ENCODE results near the gene OXTR. TPM values are rescaled to one million over a fixed set of nuclear protein-coding genes. Genes with fewer than 3 reads are reported as not detected.

OXTR gene
- total RNA-seq, 1 donor from 2014 or later = 1.0 TPM

GRCh38 chr3:8790529-8790928 lies 21.1 kb upstream of the OXTR start:
- Mint-ChIP-seq H3K27ac (ENCODE audit: unreplicated experiment) (no peak overlapping the region), H3K27me3 (ENCODE audit: unreplicated experiment) (no peaks in the 10 kb centered on the region), H3K36me3 (ENCODE audit: low read depth, unreplicated experiment) (no peaks in the 10 kb centered on the region), H3K4me1 (ENCODE audit: unreplicated experiment) (peaks cover 3% of the 10 kb centered on the region), H3K9me3 (ENCODE audit: unreplicated experiment) (no peaks in the 10 kb centered on the region), H3K4me3 (ENCODE audit: unreplicated experiment) (no peak overlapping the region)
- DNase-seq (ENCODE audit: low spot score) = no peak
- TF ChIP-seq CTCF (IDR thresholded peaks at IDR 0.05; ENCODE audit: unreplicated experiment) = no peak

GRCh38 chr3:8784676-8785435 lies 15.4 kb upstream of the OXTR start:
- DNase-seq (ENCODE audit: low spot score) = no peak
- Mint-ChIP-seq H3K27ac (ENCODE audit: unreplicated experiment) (no peak overlapping the region), H3K9me3 (ENCODE audit: unreplicated experiment) (no peaks in the 10 kb centered on the region), H3K4me3 (ENCODE audit: unreplicated experiment) (no peak overlapping the region), H3K36me3 (ENCODE audit: low read depth, unreplicated experiment) (no peaks in the 10 kb centered on the region), H3K4me1 (ENCODE audit: unreplicated experiment) (no peaks in the 10 kb centered on the region), H3K27me3 (ENCODE audit: unreplicated experiment) (no peaks in the 10 kb centered on the region)
- no peak for TF ChIP-seq CTCF (IDR thresholded peaks at IDR 0.05; ENCODE audit: unreplicated experiment)

- Mint-ChIP-seq H3K27ac (ENCODE audit: unreplicated experiment) (no peak overlapping the region), H3K36me3 (ENCODE audit: low read depth, unreplicated experiment) (no peaks in the 10 kb centered on the region)
- TF ChIP-seq CTCF (IDR thresholded peaks at IDR 0.05; ENCODE audit: unreplicated experiment) = no peak
Measured at GRCh38 chr3:8780279-8780678, 10.9 kb upstream of the OXTR start.

GRCh38 chr3:8778475-8778874 lies 9.1 kb upstream of the OXTR start:
- Mint-ChIP-seq H3K9me3 (ENCODE audit: unreplicated experiment) (no peaks in the 10 kb centered on the region), H3K4me3 (ENCODE audit: unreplicated experiment) (no peak overlapping the region), H3K27ac (ENCODE audit: unreplicated experiment) (no peak overlapping the region), H3K36me3 (ENCODE audit: low read depth, unreplicated experiment) (no peaks in the 10 kb centered on the region), H3K27me3 (ENCODE audit: unreplicated experiment) (peaks cover 2% of the 10 kb centered on the region), H3K4me1 (ENCODE audit: unreplicated experiment) (no peaks in the 10 kb centered on the region)
- DNase-seq (ENCODE audit: low spot score) = no peak
- TF ChIP-seq CTCF (IDR thresholded peaks at IDR 0.05; ENCODE audit: unreplicated experiment) = no peak

More at GRCh38 chr3:8780279-8780678, 10.9 kb upstream of the OXTR start:
- H3K4me3 Mint-ChIP-seq (ENCODE audit: unreplicated experiment) = no peak overlapping the region
- no peaks in the 10 kb centered on the region for H3K9me3 Mint-ChIP-seq (ENCODE audit: unreplicated experiment)
- DNase-seq (ENCODE audit: low spot score) = no peak
- H3K27me3 Mint-ChIP-seq (ENCODE audit: unreplicated experiment) = peaks cover 2% of the 10 kb centered on the region
- H3K4me1 Mint-ChIP-seq (ENCODE audit: unreplicated experiment) = no peaks in the 10 kb centered on the region

GRCh38 chr3:8777978-8778267 lies 8.5 kb upstream of the OXTR start:
- TF ChIP-seq CTCF (IDR thresholded peaks at IDR 0.05; ENCODE audit: unreplicated experiment) = no peak
- no peak overlapping the region for H3K4me3 Mint-ChIP-seq (ENCODE audit: unreplicated experiment)
- no peaks in the 10 kb centered on the region for H3K36me3 Mint-ChIP-seq (ENCODE audit: low read depth, unreplicated experiment)
- H3K9me3 Mint-ChIP-seq (ENCODE audit: unreplicated experiment) = no peaks in the 10 kb centered on the region
- no peak overlapping the region for H3K27ac Mint-ChIP-seq (ENCODE audit: unreplicated experiment)
- no peaks in the 10 kb centered on the region for H3K4me1 Mint-ChIP-seq (ENCODE audit: unreplicated experiment)
- peaks cover 2% of the 10 kb centered on the region for H3K27me3 Mint-ChIP-seq (ENCODE audit: unreplicated experiment)
- no peak for DNase-seq (ENCODE audit: low spot score)
